HG02798 (cell line): ENCODE data around the gene MICAL3.
"Not testable (repeated sequence)": the region's sequence is repeated elsewhere in the genome, so short reads cannot be mapped to it uniquely, and the experiment has no call there.

Experiments
- ATAC-seq: cut with Tn5 transposase; IDR thresholded peaks from one replicate; pipeline ENCODE4 v1.9.1; 2021; ENCODE audit warnings: mild to moderate bottlenecking; ENCODE audit not compliant: unreplicated experiment, poor library complexity

MICAL3 gene

GRCh38 chr22:17876878-17877855, 147.2 kb downstream of the MICAL3 start:
- not testable (repeated sequence) for ATAC-seq

GRCh38 chr22:17876306-17876831, 148.0 kb downstream of the MICAL3 start:
- ATAC-seq: no peak

- no peak for ATAC-seq
These were observed 148.7 kb downstream of the MICAL3 start for GRCh38 chr22:17875631-17876030.

GRCh38 chr22:17875156-17875555, 149.2 kb downstream of the MICAL3 start:
- no peak for ATAC-seq

GRCh38 chr22:17874231-17874905, 150.0 kb downstream of the MICAL3 start:
- ATAC-seq: no peak

- ATAC-seq: no peak
These were observed 150.6 kb downstream of the MICAL3 start for GRCh38 chr22:17873804-17874203.

- ATAC-seq: no peak
These were observed 151.2 kb downstream of the MICAL3 start for GRCh38 chr22:17873116-17873515.

GRCh38 chr22:17872471-17872870, 151.9 kb downstream of the MICAL3 start:
- no peak for ATAC-seq

GRCh38 chr22:17871726-17872458, 152.5 kb downstream of the MICAL3 start:
- ATAC-seq: no peak

GRCh38 chr22:17870407-17870806, 154.0 kb downstream of the MICAL3 start:
- ATAC-seq: no peak

- ATAC-seq: no peak
These were observed 154.9 kb downstream of the MICAL3 start for GRCh38 chr22:17869285-17870096.

- ATAC-seq: no peak
These were observed 155.6 kb downstream of the MICAL3 start for GRCh38 chr22:17868771-17869170.

- ATAC-seq: no peak
These were observed 157.1 kb downstream of the MICAL3 start for GRCh38 chr22:17867160-17867785.

GRCh38 chr22:17866621-17867020, 157.7 kb downstream of the MICAL3 start:
- ATAC-seq: no peak

GRCh38 chr22:17866127-17866526, 158.2 kb downstream of the MICAL3 start:
- no peak for ATAC-seq

- no peak for ATAC-seq
These were observed 158.9 kb downstream of the MICAL3 start for GRCh38 chr22:17865183-17866055.

GRCh38 chr22:17864398-17865182, 159.8 kb downstream of the MICAL3 start:
- no peak for ATAC-seq
